Measurements from ENCODE around the gene YIF1A.

DNA sequence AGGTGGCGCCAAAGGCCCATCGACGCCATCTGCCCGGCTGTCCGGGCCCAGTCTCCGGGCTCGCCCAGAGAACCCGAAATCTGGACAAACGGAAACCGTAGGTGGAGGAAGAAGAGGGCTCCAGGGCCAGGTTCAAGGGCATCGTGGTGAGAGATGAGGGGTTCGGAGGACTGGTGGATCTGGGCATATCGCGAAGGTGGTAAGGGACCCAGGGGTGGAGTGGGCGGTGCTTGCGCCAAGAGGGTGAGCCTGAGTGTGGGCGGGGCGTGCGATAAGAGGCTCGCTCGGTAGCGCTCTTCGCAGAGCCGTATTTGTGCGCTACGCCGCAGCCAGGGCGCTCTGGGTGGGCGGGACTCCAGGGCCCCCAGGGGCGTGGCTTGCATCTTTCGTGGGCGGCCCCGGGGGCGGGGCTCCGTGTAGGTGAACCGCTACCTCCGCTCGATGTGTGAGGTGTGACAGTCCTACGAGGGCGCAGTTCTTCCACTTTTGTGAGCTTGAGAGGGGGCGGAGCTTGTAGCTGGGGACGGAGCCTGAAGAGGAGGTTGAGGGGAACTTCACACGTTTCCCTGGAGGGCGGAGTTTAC lies 23.1 kb upstream of the YIF1A start:
- TF ChIP-seq EP300 (IDR thresholded peaks at IDR 0.05) (no peak), POLR2A (IDR thresholded peaks at IDR 0.05; ENCODE audit: low read depth) (no peak)

All from esophagus muscularis mucosa (tissue), 2 donors.